Measurements from ENCODE around the gene PDE4D. TPM values are rescaled to one million over a fixed set of nuclear protein-coding genes. Genes with fewer than 3 reads are reported as not detected.

PDE4D gene
- total RNA-seq, 1 experiment from 2014 or later: 3.6 TPM

GRCh38 chr5:58946230-58946629 lies 947.3 kb downstream of the PDE4D start:
- Histone ChIP-seq H3K9me3 (ENCODE audit: low read length) (no peaks in the 10 kb centered on the region), H3K9me2 (replicated peaks; ENCODE audit: low read length) (no peaks in the 10 kb centered on the region), H3K36me3 (ENCODE audit: low read depth, low read length) (no peaks in the 10 kb centered on the region), H3K79me2 (ENCODE audit: low read length) (no peaks in the 10 kb centered on the region), H3K9ac (ENCODE audit: low read length) (no peak overlapping the region), H3K27me3 (ENCODE audit: low read length) (no peaks in the 10 kb centered on the region), H3K4me1 (ENCODE audit: insufficient read depth, low read length) (peaks cover 11% of the 10 kb centered on the region), H3F3A (ENCODE audit: low read length, unreplicated experiment) (no peaks in the 10 kb centered on the region), H3K4me3 (ENCODE audit: low read length) (no peak overlapping the region), H3K27ac (ENCODE audit: low read length) (no peak overlapping the region), H2AFZ (ENCODE audit: low read length) (no peak overlapping the region), H3K4me2 (ENCODE audit: low read length) (no peak overlapping the region), H4K20me1 (ENCODE audit: low read length) (no peaks in the 10 kb centered on the region)
- intact Hi-C loops (cut with micrococcal nuclease): no loop called here
- ATAC-seq (no peak), DNase-seq (no peak)
- no peak for TF ChIP-seq EZH2 (IDR thresholded peaks at IDR 0.05; ENCODE audit: low read length, unreplicated experiment)
- TF ChIP-seq EZH2phosphoT487 (IDR thresholded peaks at IDR 0.05; ENCODE audit: borderline replicate concordance, low read length): no peak
- no peak for TF ChIP-seq CTCF (conservative IDR thresholded peaks at IDR 0.05; ENCODE audit: low read depth, low read length)
- CTCF ChIA-PET: no interaction called here
- POLR2A ChIA-PET (ENCODE audit: unreplicated experiment): no interaction called here
- BruUV-seq (replicated peaks): no TSS peak

GRCh38 chr5:58944221-58944620 lies 949.3 kb downstream of the PDE4D start:
- H3K36me3 ChIP-seq (ENCODE audit: low read depth, low read length): no peaks in the 10 kb centered on the region
- ATAC-seq (peak; percentile 45), DNase-seq (peak; percentile 30)
- H3K27me3 ChIP-seq (ENCODE audit: low read length): no peaks in the 10 kb centered on the region
- H3F3A ChIP-seq (ENCODE audit: low read length, unreplicated experiment): no peaks in the 10 kb centered on the region
- H3K9me3 ChIP-seq (ENCODE audit: low read length): no peaks in the 10 kb centered on the region
- no peak overlapping the region for H3K9ac ChIP-seq (ENCODE audit: low read length)
- no peaks in the 10 kb centered on the region for H3K9me2 ChIP-seq (replicated peaks; ENCODE audit: low read length)
- no peak overlapping the region for H2AFZ ChIP-seq (ENCODE audit: low read length)
- H3K79me2 ChIP-seq (ENCODE audit: low read length): no peaks in the 10 kb centered on the region
- H3K4me2 ChIP-seq (ENCODE audit: low read length): peak overlapping the region; percentile 53; the same call in 1 of the 2 replicates
- CTCF ChIA-PET: no interaction called here
- BruUV-seq (replicated peaks): no TSS peak
- no peak overlapping the region for H3K4me3 ChIP-seq (ENCODE audit: low read length)
- TF ChIP-seq EZH2phosphoT487 (IDR thresholded peaks at IDR 0.05; ENCODE audit: borderline replicate concordance, low read length): no peak
- TF ChIP-seq EZH2 (IDR thresholded peaks at IDR 0.05; ENCODE audit: low read length, unreplicated experiment): no peak
- no peak for TF ChIP-seq CTCF (conservative IDR thresholded peaks at IDR 0.05; ENCODE audit: low read depth, low read length)
- POLR2A ChIA-PET (ENCODE audit: unreplicated experiment): interaction anchor here (0.6 kb wide), 2 partner anchors 14 to 53 kb away, joined by 3 to 4 read pairs; no protein-coding TSS in a partner anchor
- peak overlapping the region; percentile 23; the same call in 1 of the 2 replicates for H3K27ac ChIP-seq (ENCODE audit: low read length)
- no peaks in the 10 kb centered on the region for H4K20me1 ChIP-seq (ENCODE audit: low read length)
- H3K4me1 ChIP-seq (ENCODE audit: insufficient read depth, low read length): peaks cover 11% of the 10 kb centered on the region
- intact Hi-C loops (cut with micrococcal nuclease): loop anchor here (1.0 kb wide), 1 partner anchor 53 kb away; no protein-coding TSS in a partner anchor

- ChIA-PET CTCF (no interaction called here), POLR2A (ENCODE audit: unreplicated experiment) (no interaction called here)
- BruUV-seq (replicated peaks): no TSS peak
- Histone ChIP-seq H3K4me1 (ENCODE audit: insufficient read depth, low read length) (peaks cover 11% of the 10 kb centered on the region), H3F3A (ENCODE audit: low read length, unreplicated experiment) (no peaks in the 10 kb centered on the region), H3K9me2 (replicated peaks; ENCODE audit: low read length) (no peaks in the 10 kb centered on the region), H3K27me3 (ENCODE audit: low read length) (no peaks in the 10 kb centered on the region), H2AFZ (ENCODE audit: low read length) (no peak overlapping the region), H3K9me3 (ENCODE audit: low read length) (no peaks in the 10 kb centered on the region), H3K4me3 (ENCODE audit: low read length) (no peak overlapping the region), H3K4me2 (ENCODE audit: low read length) (no peak overlapping the region), H3K79me2 (ENCODE audit: low read length) (no peaks in the 10 kb centered on the region), H4K20me1 (ENCODE audit: low read length) (no peaks in the 10 kb centered on the region), H3K9ac (ENCODE audit: low read length) (no peak overlapping the region), H3K36me3 (ENCODE audit: low read depth, low read length) (no peaks in the 10 kb centered on the region), H3K27ac (ENCODE audit: low read length) (no peak overlapping the region)
- no peak for ATAC-seq
- intact Hi-C loops (cut with micrococcal nuclease): no loop called here
- DNase-seq: no peak
- TF ChIP-seq EZH2 (IDR thresholded peaks at IDR 0.05; ENCODE audit: low read length, unreplicated experiment): no peak
- TF ChIP-seq CTCF (conservative IDR thresholded peaks at IDR 0.05; ENCODE audit: low read depth, low read length): no peak
- no peak for TF ChIP-seq EZH2phosphoT487 (IDR thresholded peaks at IDR 0.05; ENCODE audit: borderline replicate concordance, low read length)
Observed at GRCh38 chr5:58940446-58940845, 953.1 kb downstream of the PDE4D start.
